ENCODE data around the gene MAGOHB.

DNA sequence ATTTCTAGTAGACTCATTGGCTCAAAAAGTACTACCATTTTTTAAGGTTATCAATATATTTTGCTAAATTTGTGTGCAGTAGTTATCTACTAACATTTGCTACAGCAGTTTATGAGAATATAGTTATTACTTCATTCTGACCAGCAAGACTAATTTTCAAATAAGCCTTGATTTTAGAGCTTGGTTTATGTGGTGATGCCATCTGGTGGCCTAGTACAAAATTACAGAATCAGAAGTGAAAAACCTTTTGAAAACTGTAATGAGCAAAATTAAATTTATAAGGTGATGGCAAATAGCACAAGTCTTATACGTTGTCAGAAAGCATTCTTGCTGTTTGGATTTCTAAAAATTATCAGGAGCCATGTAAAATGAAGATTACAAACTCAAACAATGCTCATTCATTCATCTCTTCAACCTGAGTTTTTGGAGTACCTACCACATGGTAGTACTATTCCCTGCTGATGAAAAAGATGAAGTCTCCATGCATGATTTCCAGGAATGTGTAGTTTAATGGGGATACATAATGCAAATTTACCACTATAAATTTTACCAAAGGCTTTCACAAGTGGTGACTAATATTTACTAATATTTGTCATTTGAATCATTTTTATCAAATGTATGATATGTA, 51.0 kb downstream of the MAGOHB start:
- no peak for TF ChIP-seq CEBPB (IDR thresholded peaks at IDR 0.05)
- TF ChIP-seq REST (IDR thresholded peaks at IDR 0.05; ENCODE audit: low read depth), result no peak
- no peak for TF ChIP-seq EP300 (IDR thresholded peaks at IDR 0.05; ENCODE audit: borderline replicate concordance)
- no peak for TF ChIP-seq YY1 (IDR thresholded peaks at IDR 0.05; ENCODE audit: low read depth)
